OCI-LY3 (cell line): ENCODE results near the gene FDXR.

Experiments
- EZH2phosphoT487 ChIP-seq: fragments of 200-600 bp; shearing (Covaris generic); IDR thresholded peaks from 2 replicates; pipeline ENCODE4 v1.6.1; 2018; ENCODE audit warnings: antibody characterized with exemption, mixed run types, low read depth
- TF ChIP-seq, protein P1 (sequence below): fragments of 200-600, 300-600 bp; sonication (generic); IDR thresholded peaks from 2 replicates; pipeline ENCODE4 v1.5.1; 2014; ENCODE audit warnings: antibody characterized with exemption, low read length, low read depth

DNA sequence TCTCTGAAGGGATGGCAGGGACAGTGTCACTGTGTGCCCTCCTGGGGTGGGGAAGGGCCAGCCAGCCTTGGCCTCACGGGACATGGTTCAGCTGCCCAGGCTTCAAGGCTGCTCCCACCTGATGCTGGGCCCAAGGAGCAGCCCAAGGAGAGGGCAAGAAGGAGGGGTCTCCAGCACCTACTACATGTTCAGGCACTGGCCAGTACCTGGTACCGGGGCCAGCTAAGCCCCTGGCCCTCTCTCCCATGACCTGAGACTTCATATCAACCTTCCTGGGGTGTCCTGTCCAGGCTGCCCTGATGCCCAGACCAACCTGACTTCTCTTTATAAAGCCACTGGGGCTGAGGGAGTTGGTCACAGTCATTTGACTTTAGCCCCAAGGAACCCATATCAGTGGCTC lies 49.0 kb upstream of the FDXR start:
- TF ChIP-seq, protein P1, sequence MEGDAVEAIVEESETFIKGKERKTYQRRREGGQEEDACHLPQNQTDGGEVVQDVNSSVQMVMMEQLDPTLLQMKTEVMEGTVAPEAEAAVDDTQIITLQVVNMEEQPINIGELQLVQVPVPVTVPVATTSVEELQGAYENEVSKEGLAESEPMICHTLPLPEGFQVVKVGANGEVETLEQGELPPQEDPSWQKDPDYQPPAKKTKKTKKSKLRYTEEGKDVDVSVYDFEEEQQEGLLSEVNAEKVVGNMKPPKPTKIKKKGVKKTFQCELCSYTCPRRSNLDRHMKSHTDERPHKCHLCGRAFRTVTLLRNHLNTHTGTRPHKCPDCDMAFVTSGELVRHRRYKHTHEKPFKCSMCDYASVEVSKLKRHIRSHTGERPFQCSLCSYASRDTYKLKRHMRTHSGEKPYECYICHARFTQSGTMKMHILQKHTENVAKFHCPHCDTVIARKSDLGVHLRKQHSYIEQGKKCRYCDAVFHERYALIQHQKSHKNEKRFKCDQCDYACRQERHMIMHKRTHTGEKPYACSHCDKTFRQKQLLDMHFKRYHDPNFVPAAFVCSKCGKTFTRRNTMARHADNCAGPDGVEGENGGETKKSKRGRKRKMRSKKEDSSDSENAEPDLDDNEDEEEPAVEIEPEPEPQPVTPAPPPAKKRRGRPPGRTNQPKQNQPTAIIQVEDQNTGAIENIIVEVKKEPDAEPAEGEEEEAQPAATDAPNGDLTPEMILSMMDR, result no peak
- no peak for TF ChIP-seq EZH2phosphoT487
